ACHN (cell line): Measurements from ENCODE around the gene C1S.
"Not testable (repeated sequence)": the region's sequence is repeated elsewhere in the genome, so short reads cannot be mapped to it uniquely, and the experiment has no call there.

Experiments
- DNase-seq: peaks from one replicate; pipeline ENCODE4 v3.0.0-alpha.2; 2015
- in situ Hi-C: cut with HindIII; loops from 2 replicates; pipeline ENCODE4 v1.10.0; 2017; ENCODE audit warnings: low sequenced_read_pairs, low pct_ligation_motif_present, low pct_unique_long_range_greater_than_20kb

The C1S gene

GRCh38 chr12:7093892-7094291 lies 33.4 kb downstream of the C1S start:
- in situ Hi-C loops: no loop called here
- DNase-seq: no peak

- no peak for DNase-seq
- in situ Hi-C loops: no loop called here
Observed at GRCh38 chr12:7096006-7096932, 35.8 kb downstream of the C1S start.

GRCh38 chr12:7096979-7097378 lies 36.5 kb downstream of the C1S start:
- in situ Hi-C loops: no loop called here
- no peak for DNase-seq

- no peak for DNase-seq
- in situ Hi-C loops: no loop called here
Observed at GRCh38 chr12:7099290-7099996, 38.9 kb downstream of the C1S start.

GRCh38 chr12:7100239-7100638 lies 39.7 kb downstream of the C1S start:
- no peak for DNase-seq
- in situ Hi-C loops: no loop called here

- DNase-seq: no peak
- in situ Hi-C loops: no loop called here
Observed at GRCh38 chr12:7101047-7101693, 40.7 kb downstream of the C1S start.

- no peak for DNase-seq
- in situ Hi-C loops: no loop called here
Observed at GRCh38 chr12:7101694-7102131, 41.2 kb downstream of the C1S start.

GRCh38 chr12:7102582-7102981 lies 42.1 kb downstream of the C1S start:
- in situ Hi-C loops: no loop called here
- no peak for DNase-seq

GRCh38 chr12:7103837-7104584 lies 43.5 kb downstream of the C1S start:
- in situ Hi-C loops: no loop called here
- no peak for DNase-seq

GRCh38 chr12:7106082-7106481 lies 45.6 kb downstream of the C1S start:
- DNase-seq: no peak
- in situ Hi-C loops: no loop called here

- DNase-seq, in situ Hi-C loops: not testable (repeated sequence)
Observed at GRCh38 chr12:7107181-7107580, 46.7 kb downstream of the C1S start.

GRCh38 chr12:7107636-7108002 lies 47.1 kb downstream of the C1S start:
- in situ Hi-C loops: no loop called here
- peak; percentile 27 for DNase-seq

- DNase-seq: peak; percentile 94
- in situ Hi-C loops: no loop called here
Observed at GRCh38 chr12:7108003-7108795, 47.7 kb downstream of the C1S start.

GRCh38 chr12:7108796-7109571 lies 48.5 kb downstream of the C1S start, which contains the start of gene C1RL:
C1RL (minus strand) TSS chr12:7109214; CDS start chr12:7109180, 34 bp downstream.
- DNase-seq: peak; percentile 90
- in situ Hi-C loops: no loop called here

GRCh38 chr12:7109572-7109920 lies 49.0 kb downstream of the C1S start:
- in situ Hi-C loops: no loop called here
- DNase-seq: no peak

GRCh38 chr12:7110661-7111060 lies 50.1 kb downstream of the C1S start:
- in situ Hi-C loops: no loop called here
- DNase-seq: no peak

GRCh38 chr12:7112041-7112440 lies 51.5 kb downstream of the C1S start:
- no peak for DNase-seq
- in situ Hi-C loops: no loop called here
